Ovary (tissue), 9 donors: ENCODE results near the gene GRM8. TPM values are rescaled to one million over a fixed set of nuclear protein-coding genes. Genes with fewer than 3 reads are reported as not detected.

Experiments
- DNase-seq, 5 donors: peaks; one replicate each; pipeline ENCODE4 v3.0.0-alpha.2; 2019 to 2020
- H3K27ac ChIP-seq, 2 donors: fragments of 200-600 bp; one replicate each; pipeline versions ENCODE4 v1.5.1 to v1.8.0; 2019 to 2022
- H3K27me3 ChIP-seq: fragments of 200-600 bp; one replicate; pipeline ENCODE4 v1.8.0; 2022
- H3K36me3 ChIP-seq: fragments of 200-600 bp; sonication (generic); one replicate; pipeline ENCODE4 v1.5.1; 2019
- H3K4me1 ChIP-seq: one replicate; pipeline ENCODE4 v1.8.1; 2013; ENCODE audit warnings: mild to moderate bottlenecking, moderate library complexity; ENCODE audit not compliant: insufficient read depth
- H3K4me3 ChIP-seq: fragments of 200-600 bp; sonication (generic); one replicate; pipeline ENCODE4 v1.5.1; 2017
- H3K9me3 ChIP-seq, 2 donors: fragments of 200-600 bp in 1 of 2; sonication (generic) in 1 of 2; one replicate each; pipeline versions ENCODE4 v1.5.1 to v1.8.1; 2013 to 2019; ENCODE audit warnings: mild to moderate bottlenecking in 1 of 2, moderate library complexity in 1 of 2
- CTCF ChIP-seq, 3 donors: fragments of 450-650 bp in 2 of 3; fragments of 200-600 bp in 1 of 3; IDR thresholded peaks; one replicate each; pipeline versions ENCODE4 v1.5.1 to v1.8.0; 2016 to 2022; ENCODE audit warnings: antibody characterized with exemption in 3 of 3, mild to moderate bottlenecking in 1 of 3
- EP300 ChIP-seq: sonication (generic); formaldehyde crosslinking; IDR thresholded peaks from one replicate; pipeline ENCODE4 v1.6.1; 2017; ENCODE audit warnings: antibody characterized with exemption
- POLR2A ChIP-seq: fragments of 450-650 bp; IDR thresholded peaks from one replicate; pipeline ENCODE4 v1.6.1; 2017; ENCODE audit warnings: antibody characterized with exemption, mild to moderate bottlenecking, moderate library complexity
- WGBS, 3 donors: extraction: QIAGEN DNeasy Blood & Tissue Kit in 1 of 3; methylation state at CpG; one replicate each; pipeline versions ENCODE4 v1.1.5 to v1.1.7; 2013 to 2017; 5-methylcytosine and 5-hydroxymethylcytosine counted together
- intact Hi-C, 4 donors: fragments of 100-400 bp; cut with DNase I; formaldehyde crosslinking; loops; one replicate each; pipeline versions ENCODE4 v1.11.0 to v1.15.1; 2022 to 2023
- polyA plus RNA-seq, 2 donors: library from polyadenylated mRNA; stranded (reverse); fragments of 200-250 nt in 1 of 2; fragments of 350-450 nt in 1 of 2; fragmentation: Illumina TruSeq in 1 of 2; extraction: RNeasy Lipid Tissue Mini Kit (QIAGEN cat#74804) in 1 of 2; gene quantifications; one replicate each; pipeline ENCODE4 v1.2.3, GENCODE V29; 2013 to 2014
- total RNA-seq, 7 donors: library from RNA; depleted of rRNA in 2 of 7; stranded (reverse); fragments of >200 nt in 2 of 7; fragmentation: NEBNext Ultra II Directional in 3 of 7; extraction: Animal tissue kit (Norgen Biotek cat#: 25700) in 3 of 7; gene quantifications; one replicate each; pipeline versions ENCODE4 v1.1.0 to v1.2.4, GENCODE V29; 2016 to 2023
- donor health status: DM: no; HTN: no; CAD: no; lungs with moderate emphysema.
- donor health status: DM: no; HTN: no; CAD: no.
- donor health status: Bipolar disorder and iron deficiency.
- donor health status: DM: yes; HTN: yes; CAD: no.
- donor health status: DM: no; HTN: no; CAD: no.
- donor health status: DM: yes; HTN: yes; CAD: no.

GRM8 gene
- total and polyA plus RNA-seq, 9 donors, result 0.38 to 4.0 (median 1.0) TPM; not detected in 1

GRCh38 chr7:126958367-126958766 lies 294.4 kb downstream of the GRM8 start:
- H3K27ac ChIP-seq, result no peak overlapping the region
- no peaks in the 10 kb centered on the region for H3K27me3 ChIP-seq
- TF ChIP-seq CTCF (IDR thresholded peaks at IDR 0.05) (no peak), EP300 (no peak), POLR2A (no peak)
- H3K4me3 ChIP-seq, result no peak overlapping the region
- intact Hi-C loops, result no loop called here
- no peaks in the 10 kb centered on the region for H3K4me1 ChIP-seq
- 96 to 99% (median 96%) methylated on average over 16 to 17 of the region's 17 CpGs for WGBS, 3 donors
- H3K9me3 ChIP-seq, result no peaks in the 10 kb centered on the region
- no peak for DNase-seq
- H3K36me3 ChIP-seq, result no peaks in the 10 kb centered on the region

GRCh38 chr7:126957443-126957842 lies 295.3 kb downstream of the GRM8 start:
- no peak overlapping the region for H3K27ac ChIP-seq
- H3K27me3 ChIP-seq, result no peaks in the 10 kb centered on the region
- intact Hi-C loops, result no loop called here
- WGBS, 3 donors, result 85 to 92% (median 86%) methylated on average over 4 to 9 of the region's 9 CpGs
- no peaks in the 10 kb centered on the region for H3K36me3 ChIP-seq
- no peaks in the 10 kb centered on the region for H3K4me1 ChIP-seq
- no peak for TF ChIP-seq CTCF (IDR thresholded peaks at IDR 0.05)
- TF ChIP-seq EP300, result no peak
- TF ChIP-seq POLR2A, result no peak
- H3K9me3 ChIP-seq, result no peaks in the 10 kb centered on the region
- DNase-seq, result no peak
- H3K4me3 ChIP-seq, result no peak overlapping the region

- WGBS, 3 donors, result 15 to 32% (median 19%) methylated on average over 2 of the region's 2 CpGs
- Histone ChIP-seq H3K4me1 (no peaks in the 10 kb centered on the region), H3K36me3 (no peaks in the 10 kb centered on the region), H3K27ac (no peak overlapping the region), H3K27me3 (no peaks in the 10 kb centered on the region), H3K4me3 (no peak overlapping the region), H3K9me3 (no peaks in the 10 kb centered on the region)
- TF ChIP-seq EP300 (no peak), POLR2A (no peak), CTCF (IDR thresholded peaks at IDR 0.05) (no peak)
- intact Hi-C loops, result loop anchor here in 1 of 4 donors (5.0 kb wide), 1 partner anchor 624 kb away; no protein-coding TSS in a partner anchor
- DNase-seq, result no peak
Measured at GRCh38 chr7:126953461-126953860, 299.3 kb downstream of the GRM8 start.

GRCh38 chr7:126948664-126949063 lies 304.1 kb downstream of the GRM8 start:
- no peak for DNase-seq
- WGBS, 3 donors, result 82 to 94% (median 85%) methylated on average over 4 of the region's 4 CpGs
- Histone ChIP-seq H3K9me3 (no peaks in the 10 kb centered on the region), H3K4me1 (no peaks in the 10 kb centered on the region), H3K27me3 (no peaks in the 10 kb centered on the region), H3K27ac (no peak overlapping the region), H3K4me3 (no peak overlapping the region), H3K36me3 (no peaks in the 10 kb centered on the region)
- intact Hi-C loops, result no loop called here
- TF ChIP-seq CTCF (IDR thresholded peaks at IDR 0.05) (no peak), POLR2A (no peak)
